GM23338 (cell line): ENCODE results near the gene FAM53B. TPM values are rescaled to one million over a fixed set of nuclear protein-coding genes. Genes with fewer than 3 reads are reported as not detected.

Experiments
- ATAC-seq: fragments of 200-7000 bp; cut with Tn5 transposase; 3 replicates; pipeline ENCODE4 v1.9.1; 2020
- DNase-seq: peaks from one replicate; pipeline ENCODE4 v3.0.0-alpha.2; 2015; ENCODE audit warnings: low spot score
- H2AFZ ChIP-seq: fragments of 200-600 bp; sonication (generic); 2 replicates; pipeline ENCODE4 v1.8.0; 2016; ENCODE audit warnings: antibody characterized with exemption, mild to moderate bottlenecking, moderate library complexity
- H3F3A ChIP-seq: fragments of 200-600 bp; sonication (generic); replicated peaks from 2 replicates; pipeline ENCODE4 v1.8.0; 2017; ENCODE audit warnings: antibody characterized with exemption, mixed run types, low read depth
- H3K27ac ChIP-seq: fragments of 200-600 bp; sonication (generic); 2 replicates; pipeline ENCODE4 v1.6.1; 2016; ENCODE audit warnings: low read depth
- H3K27me3 ChIP-seq: fragments of 200-600 bp; sonication (generic); 2 replicates; pipeline ENCODE4 v1.8.0; 2016; ENCODE audit warnings: mild to moderate bottlenecking, mixed run types, moderate library complexity; ENCODE audit not compliant: insufficient read depth
- H3K36me3 ChIP-seq: fragments of 200-600 bp; sonication (generic); 2 replicates; pipeline ENCODE4 v1.8.0; 2016; ENCODE audit warnings: mild to moderate bottlenecking; ENCODE audit not compliant: insufficient read depth
- H3K4me1 ChIP-seq: fragments of 200-600 bp; sonication (generic); 2 replicates; pipeline ENCODE4 v1.8.0; 2016; ENCODE audit warnings: mild to moderate bottlenecking, moderate library complexity; ENCODE audit not compliant: insufficient read depth
- H3K4me2 ChIP-seq: fragments of 200-600 bp; sonication (generic); 2 replicates; pipeline ENCODE4 v1.7.1; 2017; ENCODE audit warnings: mixed run types
- H3K4me3 ChIP-seq: fragments of 200-600 bp; sonication (generic); 2 replicates; pipeline ENCODE4 v1.6.1; 2016; ENCODE audit warnings: mixed run types
- H3K79me2 ChIP-seq: fragments of 200-600 bp; sonication (generic); replicated peaks from 2 replicates; pipeline ENCODE4 v1.8.0; 2017; ENCODE audit warnings: mild to moderate bottlenecking; ENCODE audit not compliant: insufficient read depth
- H3K9me2 ChIP-seq: fragments of 200-600 bp; sonication (generic); 2 replicates; pipeline ENCODE4 v1.8.0; 2017; ENCODE audit not compliant: insufficient read depth
- H4K20me1 ChIP-seq: fragments of 200-600 bp; sonication (generic); replicated peaks from 2 replicates; pipeline ENCODE4 v1.8.0; 2017; ENCODE audit warnings: mild to moderate bottlenecking; ENCODE audit not compliant: insufficient read depth
- H3K27ac Mint-ChIP-seq: 2 replicates; pipeline ENCODE4 v1.8.0; 2020; ENCODE audit warnings: inconsistent platforms, mild to moderate bottlenecking, moderate library complexity, mixed read lengths
- H3K27me3 Mint-ChIP-seq: 3 replicates; pipeline ENCODE4 v1.8.0; 2022; ENCODE audit warnings: low read depth, mild to moderate bottlenecking, moderate library complexity, mixed read lengths, inconsistent platforms; ENCODE audit not compliant: insufficient read depth, poor library complexity
- H3K36me3 Mint-ChIP-seq: 3 replicates; pipeline ENCODE4 v1.8.0; 2021; ENCODE audit warnings: low read depth, mild to moderate bottlenecking, inconsistent platforms, moderate library complexity, mixed read lengths
- H3K4me1 Mint-ChIP-seq: 3 replicates; pipeline ENCODE4 v1.8.0; 2020; ENCODE audit warnings: mild to moderate bottlenecking, inconsistent platforms, mixed read lengths
- H3K4me3 Mint-ChIP-seq: 3 replicates; pipeline ENCODE4 v1.8.0; 2021; ENCODE audit warnings: moderate library complexity, mild to moderate bottlenecking, inconsistent platforms, mixed read lengths
- H3K9me3 Mint-ChIP-seq: 3 replicates; pipeline ENCODE4 v1.8.0; 2020; ENCODE audit warnings: moderate library complexity, mild to moderate bottlenecking, inconsistent platforms, mixed read lengths
- CREB1 ChIP-seq: fragments of 250-450 bp; sonication (Bioruptor Pico); IDR thresholded peaks from 2 replicates; pipeline ENCODE4 v1.5.0; 2020; ENCODE audit warnings: low read depth, mild to moderate bottlenecking, moderate library complexity
- EZH2phosphoT487 ChIP-seq: fragments of 200-600 bp; sonication (generic); IDR thresholded peaks from one replicate; pipeline ENCODE4 v1.8.1; 2018; ENCODE audit warnings: antibody characterized with exemption; ENCODE audit not compliant: unreplicated experiment
- JUNB ChIP-seq: IDR thresholded peaks from one replicate; pipeline ENCODE4 v1.6.1; 2016; ENCODE audit warnings: antibody characterized with exemption; ENCODE audit not compliant: unreplicated experiment
- NANOG ChIP-seq: IDR thresholded peaks from 2 replicates; pipeline ENCODE4 v1.6.1; 2016; ENCODE audit warnings: antibody characterized with exemption, borderline replicate concordance
- POLR2AphosphoS5 ChIP-seq: IDR thresholded peaks from 2 replicates; pipeline ENCODE4 v1.6.1; 2016; ENCODE audit warnings: antibody characterized with exemption, low read depth
- ZNF114 ChIP-seq: fragments of 250-450 bp; sonication (Bioruptor Pico); IDR thresholded peaks from 2 replicates; pipeline ENCODE4 v1.5.0; 2020; ENCODE audit warnings: mild to moderate bottlenecking, moderate library complexity
- ZNF331 ChIP-seq: fragments of 250-450 bp; sonication (Bioruptor Pico); IDR thresholded peaks from 2 replicates; pipeline ENCODE4 v1.5.0; 2020; ENCODE audit warnings: low read depth, mild to moderate bottlenecking, moderate library complexity
- polyA plus RNA-seq: library from polyadenylated mRNA; unstranded; fragments of >200 nt; fragmentation: Nextera tagmentation; extraction: Ambion mirVana; gene quantifications from 2 replicates; pipeline ENCODE4 v1.2.1, GENCODE V29; 2016
- total RNA-seq: library from RNA; depleted of rRNA; stranded (reverse); fragments of >200 nt; shearing (Covaris generic); gene quantifications from 2 replicates; pipeline ENCODE4 v1.2.3, GENCODE V29; 2014
- TF ChIP-seq, protein P1 (sequence below), 2 experiments: fragments of 200-600 bp in 1 of 2; sonication (generic) in 1 of 2; conservative IDR thresholded peaks; 2 replicates each; pipeline versions ENCODE4 v1.5.1 to v1.6.1; 2016 to 2017; ENCODE audit warnings: antibody characterized with exemption in 2 of 2, low read depth in 2 of 2, mild to moderate bottlenecking in 2 of 2, moderate library complexity in 1 of 2
- TF ChIP-seq, protein P2 (sequence below): IDR thresholded peaks from 2 replicates; pipeline ENCODE4 v1.6.1; 2016; ENCODE audit warnings: antibody characterized with exemption
- TF ChIP-seq, protein P3 (sequence below): fragments of 250-450 bp; sonication (Bioruptor Pico); IDR thresholded peaks from 2 replicates; pipeline ENCODE4 v1.5.0; 2020; ENCODE audit warnings: mild to moderate bottlenecking, moderate library complexity

Gene FAM53B
- total and polyA plus RNA-seq, 2 experiments from 2014 or later: 3.0 to 20.3 TPM

DNA sequence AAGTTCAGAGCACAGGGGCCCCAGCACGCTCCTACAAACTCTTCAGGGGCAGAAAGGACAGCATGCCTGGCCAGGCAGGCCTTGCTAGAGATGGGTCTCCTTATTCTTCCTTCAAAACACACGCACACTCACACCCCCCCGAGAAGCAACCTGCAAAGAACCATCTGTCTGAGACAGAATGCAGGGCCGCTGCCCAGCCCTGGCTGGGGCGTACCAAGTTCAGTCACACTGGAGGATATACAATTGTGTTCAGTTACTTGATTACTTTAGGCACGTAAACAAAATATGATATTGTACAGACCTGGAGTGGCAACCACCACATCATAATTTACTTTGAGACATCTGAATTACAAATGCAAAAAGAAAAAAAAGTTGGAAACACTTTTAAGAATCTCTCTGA is 5.7 kb downstream of the FAM53B start:
- H3K27me3 Mint-ChIP-seq: peaks cover 37% of the 10 kb centered on the region
- no peak for DNase-seq
- Histone ChIP-seq H3K79me2 (peaks cover 24% of the 10 kb centered on the region), H2AFZ (no peak overlapping the region), H3K4me1 (peaks cover 57% of the 10 kb centered on the region), H3K4me3 (no peak overlapping the region), H3K27ac (no peak overlapping the region), H3K36me3 (no peaks in the 10 kb centered on the region), H3K4me2 (peak overlapping the region; percentile 44; the same call in 1 of the 2 replicates), H3F3A (0 out of 2 replicates have a peak, but pooled peaks cover 3% of the 10 kb centered on the region), H3K27me3 (peaks cover 28% of the 10 kb centered on the region), H3K9me2 (no peaks in the 10 kb centered on the region), H4K20me1 (peaks cover 32% of the 10 kb centered on the region)
- H3K9me3 Mint-ChIP-seq: no peaks in the 10 kb centered on the region
- H3K36me3 Mint-ChIP-seq: no peaks in the 10 kb centered on the region
- no peak for ATAC-seq
- peaks cover 69% of the 10 kb centered on the region for H3K4me1 Mint-ChIP-seq
- H3K27ac Mint-ChIP-seq: no peak overlapping the region
- H3K4me3 Mint-ChIP-seq: no peak overlapping the region; the same call in 2 of the 3 replicates
- TF ChIP-seq ZNF114 (no peak), ZNF331 (CRISPR knock-in tag) (no peak), JUNB (no peak), CREB1 (CRISPR knock-in tag) (no peak), POLR2AphosphoS5 (no peak), NANOG (no peak), EZH2phosphoT487 (no peak)
- TF ChIP-seq, protein P1, sequence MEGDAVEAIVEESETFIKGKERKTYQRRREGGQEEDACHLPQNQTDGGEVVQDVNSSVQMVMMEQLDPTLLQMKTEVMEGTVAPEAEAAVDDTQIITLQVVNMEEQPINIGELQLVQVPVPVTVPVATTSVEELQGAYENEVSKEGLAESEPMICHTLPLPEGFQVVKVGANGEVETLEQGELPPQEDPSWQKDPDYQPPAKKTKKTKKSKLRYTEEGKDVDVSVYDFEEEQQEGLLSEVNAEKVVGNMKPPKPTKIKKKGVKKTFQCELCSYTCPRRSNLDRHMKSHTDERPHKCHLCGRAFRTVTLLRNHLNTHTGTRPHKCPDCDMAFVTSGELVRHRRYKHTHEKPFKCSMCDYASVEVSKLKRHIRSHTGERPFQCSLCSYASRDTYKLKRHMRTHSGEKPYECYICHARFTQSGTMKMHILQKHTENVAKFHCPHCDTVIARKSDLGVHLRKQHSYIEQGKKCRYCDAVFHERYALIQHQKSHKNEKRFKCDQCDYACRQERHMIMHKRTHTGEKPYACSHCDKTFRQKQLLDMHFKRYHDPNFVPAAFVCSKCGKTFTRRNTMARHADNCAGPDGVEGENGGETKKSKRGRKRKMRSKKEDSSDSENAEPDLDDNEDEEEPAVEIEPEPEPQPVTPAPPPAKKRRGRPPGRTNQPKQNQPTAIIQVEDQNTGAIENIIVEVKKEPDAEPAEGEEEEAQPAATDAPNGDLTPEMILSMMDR (conservative IDR thresholded peaks at IDR 0.05; ENCODE audit: low read depth in 2 of 2): no peak
- TF ChIP-seq, protein P2, sequence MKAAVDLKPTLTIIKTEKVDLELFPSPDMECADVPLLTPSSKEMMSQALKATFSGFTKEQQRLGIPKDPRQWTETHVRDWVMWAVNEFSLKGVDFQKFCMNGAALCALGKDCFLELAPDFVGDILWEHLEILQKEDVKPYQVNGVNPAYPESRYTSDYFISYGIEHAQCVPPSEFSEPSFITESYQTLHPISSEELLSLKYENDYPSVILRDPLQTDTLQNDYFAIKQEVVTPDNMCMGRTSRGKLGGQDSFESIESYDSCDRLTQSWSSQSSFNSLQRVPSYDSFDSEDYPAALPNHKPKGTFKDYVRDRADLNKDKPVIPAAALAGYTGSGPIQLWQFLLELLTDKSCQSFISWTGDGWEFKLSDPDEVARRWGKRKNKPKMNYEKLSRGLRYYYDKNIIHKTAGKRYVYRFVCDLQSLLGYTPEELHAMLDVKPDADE: no peak
- TF ChIP-seq, protein P3, sequence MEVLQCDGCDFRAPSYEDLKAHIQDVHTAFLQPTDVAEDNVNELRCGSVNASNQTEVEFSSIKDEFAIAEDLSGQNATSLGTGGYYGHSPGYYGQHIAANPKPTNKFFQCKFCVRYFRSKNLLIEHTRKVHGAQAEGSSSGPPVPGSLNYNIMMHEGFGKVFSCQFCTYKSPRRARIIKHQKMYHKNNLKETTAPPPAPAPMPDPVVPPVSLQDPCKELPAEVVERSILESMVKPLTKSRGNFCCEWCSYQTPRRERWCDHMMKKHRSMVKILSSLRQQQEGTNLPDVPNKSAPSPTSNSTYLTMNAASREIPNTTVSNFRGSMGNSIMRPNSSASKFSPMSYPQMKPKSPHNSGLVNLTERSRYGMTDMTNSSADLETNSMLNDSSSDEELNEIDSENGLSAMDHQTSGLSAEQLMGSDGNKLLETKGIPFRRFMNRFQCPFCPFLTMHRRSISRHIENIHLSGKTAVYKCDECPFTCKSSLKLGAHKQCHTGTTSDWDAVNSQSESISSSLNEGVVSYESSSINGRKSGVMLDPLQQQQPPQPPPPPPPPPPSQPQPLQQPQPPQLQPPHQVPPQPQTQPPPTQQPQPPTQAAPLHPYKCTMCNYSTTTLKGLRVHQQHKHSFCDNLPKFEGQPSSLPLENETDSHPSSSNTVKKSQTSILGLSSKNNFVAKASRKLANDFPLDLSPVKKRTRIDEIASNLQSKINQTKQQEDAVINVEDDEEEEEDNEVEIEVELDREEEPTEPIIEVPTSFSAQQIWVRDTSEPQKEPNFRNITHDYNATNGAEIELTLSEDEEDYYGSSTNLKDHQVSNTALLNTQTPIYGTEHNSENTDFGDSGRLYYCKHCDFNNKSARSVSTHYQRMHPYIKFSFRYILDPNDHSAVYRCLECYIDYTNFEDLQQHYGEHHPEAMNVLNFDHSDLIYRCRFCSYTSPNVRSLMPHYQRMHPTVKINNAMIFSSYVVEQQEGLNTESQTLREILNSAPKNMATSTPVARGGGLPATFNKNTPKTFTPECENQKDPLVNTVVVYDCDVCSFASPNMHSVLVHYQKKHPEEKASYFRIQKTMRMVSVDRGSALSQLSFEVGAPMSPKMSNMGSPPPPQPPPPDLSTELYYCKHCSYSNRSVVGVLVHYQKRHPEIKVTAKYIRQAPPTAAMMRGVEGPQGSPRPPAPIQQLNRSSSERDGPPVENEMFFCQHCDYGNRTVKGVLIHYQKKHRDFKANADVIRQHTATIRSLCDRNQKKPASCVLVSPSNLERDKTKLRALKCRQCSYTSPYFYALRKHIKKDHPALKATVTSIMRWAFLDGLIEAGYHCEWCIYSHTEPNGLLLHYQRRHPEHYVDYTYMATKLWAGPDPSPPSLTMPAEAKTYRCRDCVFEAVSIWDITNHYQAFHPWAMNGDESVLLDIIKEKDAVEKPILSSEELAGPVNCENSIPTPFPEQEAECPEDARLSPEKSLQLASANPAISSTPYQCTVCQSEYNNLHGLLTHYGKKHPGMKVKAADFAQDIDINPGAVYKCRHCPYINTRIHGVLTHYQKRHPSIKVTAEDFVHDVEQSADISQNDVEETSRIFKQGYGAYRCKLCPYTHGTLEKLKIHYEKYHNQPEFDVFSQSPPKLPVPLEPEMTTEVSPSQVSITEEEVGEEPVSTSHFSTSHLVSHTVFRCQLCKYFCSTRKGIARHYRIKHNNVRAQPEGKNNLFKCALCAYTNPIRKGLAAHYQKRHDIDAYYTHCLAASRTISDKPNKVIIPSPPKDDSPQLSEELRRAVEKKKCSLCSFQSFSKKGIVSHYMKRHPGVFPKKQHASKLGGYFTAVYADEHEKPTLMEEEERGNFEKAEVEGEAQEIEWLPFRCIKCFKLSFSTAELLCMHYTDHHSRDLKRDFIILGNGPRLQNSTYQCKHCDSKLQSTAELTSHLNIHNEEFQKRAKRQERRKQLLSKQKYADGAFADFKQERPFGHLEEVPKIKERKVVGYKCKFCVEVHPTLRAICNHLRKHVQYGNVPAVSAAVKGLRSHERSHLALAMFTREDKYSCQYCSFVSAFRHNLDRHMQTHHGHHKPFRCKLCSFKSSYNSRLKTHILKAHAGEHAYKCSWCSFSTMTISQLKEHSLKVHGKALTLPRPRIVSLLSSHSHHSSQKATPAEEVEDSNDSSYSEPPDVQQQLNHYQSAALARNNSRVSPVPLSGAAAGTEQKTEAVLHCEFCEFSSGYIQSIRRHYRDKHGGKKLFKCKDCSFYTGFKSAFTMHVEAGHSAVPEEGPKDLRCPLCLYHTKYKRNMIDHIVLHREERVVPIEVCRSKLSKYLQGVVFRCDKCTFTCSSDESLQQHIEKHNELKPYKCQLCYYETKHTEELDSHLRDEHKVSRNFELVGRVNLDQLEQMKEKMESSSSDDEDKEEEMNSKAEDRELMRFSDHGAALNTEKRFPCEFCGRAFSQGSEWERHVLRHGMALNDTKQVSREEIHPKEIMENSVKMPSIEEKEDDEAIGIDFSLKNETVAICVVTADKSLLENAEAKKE: no peak
